ENCODE data around the gene LRRC32. TPM values are rescaled to one million over a fixed set of nuclear protein-coding genes. Genes with fewer than 3 reads are reported as not detected.

Gene LRRC32
- total RNA-seq, 1 donor from 2014 or later = 0.39 TPM

DNA sequence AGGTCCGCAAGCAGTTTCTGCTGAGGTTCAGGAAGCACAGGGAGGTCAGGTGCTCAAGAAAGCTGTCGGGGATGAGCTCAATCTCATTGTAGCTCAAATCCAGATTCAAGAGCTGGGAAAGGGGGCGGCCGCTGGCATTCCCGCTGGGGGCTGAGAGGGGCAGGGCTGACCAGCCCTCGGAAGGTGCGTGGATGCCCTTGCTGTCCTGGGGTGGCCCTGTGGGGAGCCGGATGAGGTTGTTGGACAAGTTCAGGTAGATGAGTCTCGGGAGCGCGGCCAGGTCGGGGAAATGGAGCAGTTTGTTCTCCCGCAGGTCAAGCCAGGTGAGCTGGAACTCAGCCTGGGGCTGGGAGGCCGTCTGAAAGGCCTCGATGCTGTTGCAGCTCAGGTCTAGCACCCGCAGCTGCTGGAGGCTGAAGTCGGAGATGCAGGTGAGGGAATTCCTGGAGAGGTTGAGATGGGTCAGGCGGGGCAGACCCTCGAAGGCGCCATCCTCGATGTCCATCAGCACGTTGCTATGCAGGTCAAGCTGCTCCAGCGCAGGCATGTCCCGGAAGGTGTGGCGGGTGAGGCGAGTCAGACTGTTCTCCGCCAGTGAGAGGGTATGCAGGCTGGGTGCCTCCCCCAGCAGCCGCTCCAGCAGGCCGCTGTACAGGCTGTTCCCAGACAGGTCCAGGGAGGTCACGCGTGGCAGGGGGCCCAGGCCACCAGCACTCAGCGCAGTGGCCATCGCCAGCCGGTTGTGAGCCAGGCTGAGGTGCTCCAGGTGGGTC is 9.8 kb downstream of the LRRC32 start:
- Mint-ChIP-seq H3K27me3 (ENCODE audit: unreplicated experiment) (no peaks in the 10 kb centered on the region), H3K27ac (ENCODE audit: unreplicated experiment) (no peak overlapping the region), H3K9me3 (ENCODE audit: unreplicated experiment) (no peaks in the 10 kb centered on the region), H3K4me1 (ENCODE audit: low read depth, unreplicated experiment) (no peaks in the 10 kb centered on the region), H3K36me3 (ENCODE audit: unreplicated experiment) (no peaks in the 10 kb centered on the region), H3K4me3 (ENCODE audit: unreplicated experiment) (no peak overlapping the region)
- TF ChIP-seq, protein P1, sequence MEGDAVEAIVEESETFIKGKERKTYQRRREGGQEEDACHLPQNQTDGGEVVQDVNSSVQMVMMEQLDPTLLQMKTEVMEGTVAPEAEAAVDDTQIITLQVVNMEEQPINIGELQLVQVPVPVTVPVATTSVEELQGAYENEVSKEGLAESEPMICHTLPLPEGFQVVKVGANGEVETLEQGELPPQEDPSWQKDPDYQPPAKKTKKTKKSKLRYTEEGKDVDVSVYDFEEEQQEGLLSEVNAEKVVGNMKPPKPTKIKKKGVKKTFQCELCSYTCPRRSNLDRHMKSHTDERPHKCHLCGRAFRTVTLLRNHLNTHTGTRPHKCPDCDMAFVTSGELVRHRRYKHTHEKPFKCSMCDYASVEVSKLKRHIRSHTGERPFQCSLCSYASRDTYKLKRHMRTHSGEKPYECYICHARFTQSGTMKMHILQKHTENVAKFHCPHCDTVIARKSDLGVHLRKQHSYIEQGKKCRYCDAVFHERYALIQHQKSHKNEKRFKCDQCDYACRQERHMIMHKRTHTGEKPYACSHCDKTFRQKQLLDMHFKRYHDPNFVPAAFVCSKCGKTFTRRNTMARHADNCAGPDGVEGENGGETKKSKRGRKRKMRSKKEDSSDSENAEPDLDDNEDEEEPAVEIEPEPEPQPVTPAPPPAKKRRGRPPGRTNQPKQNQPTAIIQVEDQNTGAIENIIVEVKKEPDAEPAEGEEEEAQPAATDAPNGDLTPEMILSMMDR (IDR thresholded peaks at IDR 0.05; ENCODE audit: partially characterized antibody, unreplicated experiment) = no peak
- peak; percentile 11 for DNase-seq

DNA sequence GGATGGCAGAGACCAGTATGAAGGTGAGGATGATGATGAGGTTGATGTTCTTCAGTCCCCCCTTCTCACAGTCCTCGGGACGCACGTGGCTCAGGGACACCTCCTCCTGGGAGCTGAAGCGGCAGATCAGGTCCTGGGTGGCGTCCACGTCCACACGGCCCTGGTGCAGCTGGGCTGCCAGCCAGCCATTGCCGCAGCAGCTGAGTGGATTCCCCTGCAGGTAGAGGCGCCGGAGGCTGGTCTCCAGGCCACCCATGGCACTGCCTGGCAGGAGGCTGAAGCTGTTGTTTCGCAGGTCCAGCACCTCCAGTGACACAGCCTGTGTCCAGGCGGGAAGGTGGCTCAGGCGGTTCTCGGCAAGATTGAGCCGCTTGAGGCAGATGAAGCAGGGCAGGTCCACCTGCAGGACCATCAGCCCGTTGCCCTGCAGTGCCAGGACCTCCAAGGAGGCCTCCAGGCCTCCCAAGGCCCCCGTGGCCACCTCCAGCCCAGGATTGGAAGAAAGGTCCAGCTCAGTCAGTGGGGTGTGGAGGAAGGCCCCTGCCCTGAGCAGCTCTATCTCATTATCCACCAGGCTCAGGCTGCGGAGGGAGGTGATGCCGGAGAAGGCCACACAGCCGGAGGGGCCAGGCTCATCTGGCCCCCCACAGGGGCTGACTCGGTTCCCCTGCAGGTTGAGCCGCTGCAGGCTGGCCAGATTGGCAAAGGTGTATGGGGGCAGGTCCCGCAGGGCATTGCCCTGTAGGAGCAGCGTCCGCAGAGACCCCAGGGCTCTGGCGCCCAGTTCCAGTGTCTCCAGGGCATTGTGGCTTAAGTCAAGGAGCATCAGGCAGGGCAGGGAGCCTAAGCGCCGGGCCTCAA is 10.6 kb downstream of the LRRC32 start:
- TF ChIP-seq, protein P1 (IDR thresholded peaks at IDR 0.05; ENCODE audit: partially characterized antibody, unreplicated experiment) = no peak
- no peak overlapping the region for H3K27ac Mint-ChIP-seq (ENCODE audit: unreplicated experiment)
- H3K4me3 Mint-ChIP-seq (ENCODE audit: unreplicated experiment) = no peak overlapping the region
- H3K36me3 Mint-ChIP-seq (ENCODE audit: unreplicated experiment) = no peaks in the 10 kb centered on the region
- H3K9me3 Mint-ChIP-seq (ENCODE audit: unreplicated experiment) = no peaks in the 10 kb centered on the region
- DNase-seq = peak; percentile 11
- H3K27me3 Mint-ChIP-seq (ENCODE audit: unreplicated experiment) = peaks cover 3% of the 10 kb centered on the region
- H3K4me1 Mint-ChIP-seq (ENCODE audit: low read depth, unreplicated experiment) = no peaks in the 10 kb centered on the region

DNA sequence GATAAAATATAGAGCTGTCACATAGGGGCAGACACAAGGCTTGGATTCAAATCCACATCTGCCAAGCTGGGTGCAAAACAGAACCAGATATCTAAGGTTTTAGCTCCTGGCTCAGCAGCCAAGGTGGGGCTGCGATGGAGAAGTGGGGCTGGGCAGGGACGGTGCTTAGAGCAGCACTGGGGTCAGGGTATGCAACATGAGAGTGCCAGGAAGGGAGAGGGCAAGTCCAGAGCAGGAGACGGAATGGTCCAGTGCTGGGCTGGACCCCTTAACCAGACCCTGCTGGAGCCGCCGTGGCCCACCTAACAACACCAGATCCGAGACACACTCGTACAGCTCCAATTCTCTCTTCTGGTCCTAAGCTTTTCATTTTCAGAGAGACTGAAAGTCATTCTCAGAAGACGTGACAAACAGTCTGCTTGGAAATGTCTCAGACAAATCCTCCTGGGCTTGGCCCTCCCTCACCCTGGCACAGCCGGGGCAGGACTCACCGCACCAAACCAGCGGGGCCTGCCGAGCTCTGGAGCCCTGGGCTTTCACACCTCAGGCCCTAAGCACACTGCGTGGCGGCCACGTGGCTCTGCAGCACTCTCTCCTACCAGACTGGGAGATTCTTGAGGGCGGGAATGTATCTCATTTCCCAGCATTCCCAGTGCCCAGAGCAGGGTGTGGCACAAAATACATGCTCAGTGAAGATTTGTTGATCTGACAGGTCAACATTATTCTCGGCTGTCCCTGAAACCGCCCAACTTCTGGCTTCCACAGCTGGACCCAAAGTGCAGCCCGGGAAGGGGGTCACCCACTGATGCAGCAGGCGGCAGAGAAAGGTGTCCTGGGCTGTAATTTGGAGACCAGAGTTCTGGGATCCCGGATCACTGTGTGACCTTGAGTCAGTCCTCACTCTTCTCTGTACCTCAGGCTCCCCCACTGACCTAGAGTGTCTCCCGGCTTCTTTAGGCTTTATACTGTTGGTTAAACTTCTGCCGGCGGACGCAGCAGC is 11.6 kb downstream of the LRRC32 start:
- Mint-ChIP-seq H3K27me3 (ENCODE audit: unreplicated experiment) (peaks cover 3% of the 10 kb centered on the region), H3K4me3 (ENCODE audit: unreplicated experiment) (no peak overlapping the region), H3K27ac (ENCODE audit: unreplicated experiment) (no peak overlapping the region), H3K36me3 (ENCODE audit: unreplicated experiment) (no peaks in the 10 kb centered on the region), H3K4me1 (ENCODE audit: low read depth, unreplicated experiment) (no peaks in the 10 kb centered on the region), H3K9me3 (ENCODE audit: unreplicated experiment) (no peaks in the 10 kb centered on the region)
- TF ChIP-seq, protein P1 (IDR thresholded peaks at IDR 0.05; ENCODE audit: partially characterized antibody, unreplicated experiment) = no peak
- DNase-seq = no peak

DNA sequence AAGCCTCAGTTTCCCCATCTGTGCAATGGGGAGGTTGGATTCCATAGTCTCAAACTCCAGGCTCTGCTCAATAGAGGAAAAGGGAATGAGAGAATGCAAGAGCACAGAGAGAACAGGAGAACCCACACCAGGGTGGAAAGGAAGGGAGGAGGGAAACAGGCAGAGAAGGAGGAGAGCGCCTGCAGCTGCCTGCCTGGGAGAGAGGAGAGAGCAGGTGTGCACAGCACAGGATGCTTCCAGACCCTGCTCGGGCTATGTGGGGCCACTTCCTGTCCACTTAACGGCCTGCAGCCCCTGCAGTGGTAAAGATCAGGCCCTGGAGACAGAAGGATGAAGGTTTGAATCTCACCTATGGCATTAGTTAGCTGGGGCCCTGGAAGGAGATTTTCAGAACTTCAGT is 12.3 kb downstream of the LRRC32 start:
- Mint-ChIP-seq H3K36me3 (ENCODE audit: unreplicated experiment) (no peaks in the 10 kb centered on the region), H3K4me3 (ENCODE audit: unreplicated experiment) (no peak overlapping the region), H3K27me3 (ENCODE audit: unreplicated experiment) (peaks cover 3% of the 10 kb centered on the region), H3K9me3 (ENCODE audit: unreplicated experiment) (peaks cover 4% of the 10 kb centered on the region), H3K4me1 (ENCODE audit: low read depth, unreplicated experiment) (no peaks in the 10 kb centered on the region), H3K27ac (ENCODE audit: unreplicated experiment) (no peak overlapping the region)
- no peak for DNase-seq
- TF ChIP-seq, protein P1 (IDR thresholded peaks at IDR 0.05; ENCODE audit: partially characterized antibody, unreplicated experiment) = no peak
